ENCODE results near the gene MGAT4B.

The MGAT4B gene

GRCh38 chr5:179799644-179799973 lies 7.1 kb downstream of the MGAT4B start:
- Histone ChIP-seq H3K27me3 (replicated peaks; ENCODE audit: control insufficient read depth, insufficient read depth, low read length) (no peaks in the 10 kb centered on the region), H3K4me3 (replicated peaks; ENCODE audit: low read depth, low read length) (no peak overlapping the region), H3K36me3 (ENCODE audit: control insufficient read depth, insufficient read depth, low read length) (peaks cover 15% of the 10 kb centered on the region)
- no peak for TF ChIP-seq CTCF (IDR thresholded peaks at IDR 0.05; ENCODE audit: insufficient read depth, low read length, poor library complexity, severe bottlenecking)
- no peak for DNase-seq (ENCODE audit: extremely low read depth, insufficient read length)

- Histone ChIP-seq H3K4me3 (replicated peaks; ENCODE audit: low read depth, low read length) (no peak overlapping the region), H3K36me3 (ENCODE audit: control insufficient read depth, insufficient read depth, low read length) (peaks cover 15% of the 10 kb centered on the region), H3K27me3 (replicated peaks; ENCODE audit: control insufficient read depth, insufficient read depth, low read length) (no peaks in the 10 kb centered on the region)
- no peak for TF ChIP-seq CTCF (IDR thresholded peaks at IDR 0.05; ENCODE audit: insufficient read depth, low read length, poor library complexity, severe bottlenecking)
- DNase-seq (ENCODE audit: extremely low read depth, insufficient read length), result no peak
Measured at GRCh38 chr5:179798771-179799643, 7.7 kb downstream of the MGAT4B start.

DNA sequence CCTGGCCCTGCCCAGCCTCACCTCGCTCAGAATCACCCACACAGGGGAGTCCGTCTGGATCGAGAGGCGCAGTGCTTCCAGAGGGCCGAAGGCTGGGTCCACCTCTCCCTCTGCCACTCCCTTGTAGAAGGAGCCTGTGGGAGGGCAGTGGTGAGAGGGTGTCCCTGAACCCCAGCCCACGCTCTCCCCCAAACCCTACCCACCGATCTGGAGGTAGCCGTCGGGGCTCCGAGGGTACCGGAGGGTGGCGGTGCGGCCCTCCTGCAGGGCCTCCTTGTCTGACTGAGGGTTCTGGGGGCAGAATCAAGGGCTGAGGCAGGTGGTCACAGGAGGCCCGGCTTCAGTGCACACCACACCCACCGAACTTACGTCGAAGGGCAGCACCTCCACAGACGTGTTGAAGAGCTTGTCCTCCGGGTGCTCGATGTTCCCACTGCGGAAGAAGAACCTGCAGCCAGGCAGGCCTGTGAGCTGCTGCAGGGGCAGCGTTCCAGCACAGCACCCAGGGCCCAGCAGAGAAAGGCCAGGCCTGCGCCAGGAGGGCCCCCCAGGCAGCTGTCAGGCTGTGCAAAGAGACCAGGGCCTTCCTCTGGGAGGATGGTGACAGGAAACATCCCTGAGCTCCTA lies 8.4 kb downstream of the MGAT4B start:
- peaks cover 15% of the 10 kb centered on the region for H3K36me3 ChIP-seq (ENCODE audit: control insufficient read depth, insufficient read depth, low read length)
- no peak overlapping the region for H3K4me3 ChIP-seq (replicated peaks; ENCODE audit: low read depth, low read length)
- TF ChIP-seq CTCF (IDR thresholded peaks at IDR 0.05; ENCODE audit: insufficient read depth, low read length, poor library complexity, severe bottlenecking), result no peak
- DNase-seq (ENCODE audit: extremely low read depth, insufficient read length), result no peak
- H3K27me3 ChIP-seq (replicated peaks; ENCODE audit: control insufficient read depth, insufficient read depth, low read length), result no peaks in the 10 kb centered on the region

DNA sequence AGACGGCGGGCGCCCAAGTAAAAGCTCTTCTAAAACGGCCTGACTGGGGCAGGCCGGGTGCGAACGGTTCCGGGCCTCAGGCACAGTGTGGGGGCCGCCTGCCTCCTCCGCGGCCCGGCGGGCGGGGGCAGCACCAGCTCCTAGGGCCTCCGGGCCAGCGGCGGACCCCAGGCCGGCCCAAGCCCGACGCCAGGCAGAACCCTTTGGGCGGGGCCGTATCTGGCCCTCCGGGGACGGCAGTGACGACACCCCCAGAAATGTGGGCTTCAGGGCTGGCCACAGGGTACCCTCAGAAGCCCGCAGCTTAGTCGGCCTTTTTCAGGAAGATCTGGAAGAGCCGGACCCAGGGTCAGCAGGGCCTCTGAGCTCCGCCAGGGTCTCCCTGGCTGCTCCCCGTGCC lies 8.9 kb downstream of the MGAT4B start:
- peaks cover 15% of the 10 kb centered on the region for H3K36me3 ChIP-seq (ENCODE audit: control insufficient read depth, insufficient read depth, low read length)
- TF ChIP-seq CTCF (IDR thresholded peaks at IDR 0.05; ENCODE audit: insufficient read depth, low read length, poor library complexity, severe bottlenecking), result no peak
- DNase-seq (ENCODE audit: extremely low read depth, insufficient read length), result no peak
- no peak overlapping the region for H3K4me3 ChIP-seq (replicated peaks; ENCODE audit: low read depth, low read length)
- H3K27me3 ChIP-seq (replicated peaks; ENCODE audit: control insufficient read depth, insufficient read depth, low read length), result no peaks in the 10 kb centered on the region

DNA sequence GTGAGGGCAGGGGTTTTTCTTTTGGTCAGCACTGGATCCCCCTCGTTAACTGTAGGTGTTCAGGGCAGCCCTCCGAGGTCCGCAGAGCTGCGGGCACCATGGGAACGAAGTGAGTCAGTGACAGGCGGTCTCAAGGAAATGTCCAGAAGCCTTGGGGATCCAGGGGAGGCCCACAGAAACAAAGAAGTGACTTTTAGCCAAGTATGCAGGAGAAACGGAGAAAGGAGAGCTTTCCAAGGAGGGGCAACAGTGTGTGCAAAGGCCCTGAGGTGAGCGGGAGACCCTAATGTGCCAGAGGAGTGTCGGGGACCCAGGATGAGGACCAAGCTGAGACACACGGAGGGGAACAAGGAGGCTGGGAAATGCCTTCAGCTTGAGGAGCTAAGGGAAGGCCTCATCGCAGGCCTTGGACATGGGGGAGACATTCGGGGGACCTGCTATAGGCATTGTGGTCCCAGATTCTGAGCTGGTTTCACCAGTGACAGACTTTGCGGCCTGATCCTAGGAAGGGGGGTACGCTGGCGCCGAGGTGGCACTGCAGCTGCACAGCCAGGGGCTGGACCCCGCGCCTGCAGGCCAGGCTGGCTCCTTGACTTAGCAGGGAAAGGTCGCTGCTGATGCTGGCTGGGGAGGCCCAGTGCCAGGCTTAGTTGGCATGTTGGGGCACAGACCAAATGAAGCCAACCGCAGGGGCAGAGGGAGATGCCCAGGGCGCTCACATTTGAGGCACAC lies 9.6 kb downstream of the MGAT4B start:
- peaks cover 15% of the 10 kb centered on the region for H3K36me3 ChIP-seq (ENCODE audit: control insufficient read depth, insufficient read depth, low read length)
- H3K4me3 ChIP-seq (replicated peaks; ENCODE audit: low read depth, low read length), result peak overlapping the region; percentile 72
- no peaks in the 10 kb centered on the region for H3K27me3 ChIP-seq (replicated peaks; ENCODE audit: control insufficient read depth, insufficient read depth, low read length)
- TF ChIP-seq CTCF (IDR thresholded peaks at IDR 0.05; ENCODE audit: insufficient read depth, low read length, poor library complexity, severe bottlenecking), result no peak
- DNase-seq (ENCODE audit: extremely low read depth, insufficient read length), result no peak

Data from GM06990 (cell line).